Rectal smooth muscle tissue (tissue), 1 donor: ENCODE measurements around the gene KLHL15.
"Not testable (repeated sequence)": the region's sequence is repeated elsewhere in the genome, so short reads cannot be mapped to it uniquely, and the experiment has no call there.

ENCODE experiments used
- H3K27ac ChIP-seq: one replicate; pipeline ENCODE4 v1.7.0; 2013; ENCODE audit warnings: low read depth, low read length, inconsistent platforms
- H3K27me3 ChIP-seq: one replicate; pipeline ENCODE4 v1.7.0; 2013; ENCODE audit warnings: low read length; ENCODE audit not compliant: control insufficient read depth, insufficient read depth
- H3K36me3 ChIP-seq: one replicate; pipeline ENCODE4 v1.7.0; 2013; ENCODE audit warnings: low read length; ENCODE audit not compliant: control insufficient read depth, insufficient read depth
- H3K4me1 ChIP-seq: one replicate; pipeline ENCODE4 v1.7.0; 2013; ENCODE audit warnings: low read length; ENCODE audit not compliant: control insufficient read depth, insufficient read depth
- H3K4me3 ChIP-seq: one replicate; pipeline ENCODE4 v1.7.0; 2013; ENCODE audit warnings: low read length
- H3K9ac ChIP-seq: one replicate; pipeline ENCODE4 v1.7.0; 2013; ENCODE audit warnings: low read length

KLHL15 gene

GRCh38 chrX:23965630-23966029 is 61.4 kb downstream of the KLHL15 start:
- H3K9ac ChIP-seq, H3K36me3 ChIP-seq, H3K27me3 ChIP-seq, H3K4me1 ChIP-seq, H3K4me3 ChIP-seq, H3K27ac ChIP-seq: not testable (repeated sequence)

- Histone ChIP-seq H3K9ac (no peak overlapping the region), H3K27me3 (no peaks in the 10 kb centered on the region), H3K27ac (no peak overlapping the region), H3K4me1 (no peaks in the 10 kb centered on the region), H3K4me3 (no peak overlapping the region), H3K36me3 (no peaks in the 10 kb centered on the region)
Observed at GRCh38 chrX:23964191-23964590, 62.8 kb downstream of the KLHL15 start.

- Histone ChIP-seq H3K9ac (no peak overlapping the region), H3K4me1 (no peaks in the 10 kb centered on the region), H3K4me3 (no peak overlapping the region), H3K27me3 (no peaks in the 10 kb centered on the region), H3K27ac (no peak overlapping the region), H3K36me3 (no peaks in the 10 kb centered on the region)
Observed at GRCh38 chrX:23959781-23960180, 67.2 kb downstream of the KLHL15 start.

DNA sequence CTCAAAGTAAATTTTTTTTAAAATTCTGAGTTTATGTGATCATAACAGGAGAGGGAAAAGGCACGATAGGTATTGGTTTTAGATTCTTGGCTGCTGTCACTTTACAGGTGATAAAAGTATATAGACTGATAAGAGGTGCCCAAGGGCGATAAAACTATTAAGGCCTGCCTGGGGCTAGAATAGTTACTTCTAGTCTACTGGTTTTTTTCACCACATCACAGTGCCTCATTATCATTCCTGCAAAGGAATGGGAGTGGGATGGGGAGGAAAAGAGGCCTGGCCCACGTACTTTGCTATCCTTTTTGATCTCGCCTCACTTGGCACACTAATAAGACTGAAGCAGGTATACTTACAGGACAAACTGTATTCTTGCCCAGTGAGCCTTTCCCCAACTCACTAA is 72.6 kb downstream of the KLHL15 start:
- no peaks in the 10 kb centered on the region for H3K27me3 ChIP-seq
- no peaks in the 10 kb centered on the region for H3K36me3 ChIP-seq
- no peak overlapping the region for H3K4me3 ChIP-seq
- H3K27ac ChIP-seq = no peak overlapping the region
- no peak overlapping the region for H3K9ac ChIP-seq
- H3K4me1 ChIP-seq = no peaks in the 10 kb centered on the region

DNA sequence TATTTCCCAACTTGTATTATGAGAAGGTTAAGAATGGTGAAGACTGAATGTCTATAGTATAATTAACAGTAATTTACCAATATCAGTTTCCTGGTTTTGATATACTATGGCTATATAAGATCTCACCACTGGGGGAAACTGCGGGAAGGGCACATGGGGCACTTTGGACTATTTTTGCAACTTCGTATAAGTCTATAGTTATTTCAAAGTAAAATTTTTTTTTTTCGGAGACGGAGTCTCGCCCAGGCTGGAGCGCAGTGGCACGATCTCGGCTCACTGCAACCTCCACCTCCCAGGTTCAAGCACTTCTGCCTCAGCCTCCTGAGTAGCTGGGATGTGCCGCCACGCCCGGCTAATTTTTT is 73.1 kb downstream of the KLHL15 start:
- Histone ChIP-seq H3K36me3 (no peaks in the 10 kb centered on the region), H3K4me3 (no peak overlapping the region), H3K9ac (no peak overlapping the region), H3K27ac (no peak overlapping the region), H3K27me3 (no peaks in the 10 kb centered on the region), H3K4me1 (no peaks in the 10 kb centered on the region)

DNA sequence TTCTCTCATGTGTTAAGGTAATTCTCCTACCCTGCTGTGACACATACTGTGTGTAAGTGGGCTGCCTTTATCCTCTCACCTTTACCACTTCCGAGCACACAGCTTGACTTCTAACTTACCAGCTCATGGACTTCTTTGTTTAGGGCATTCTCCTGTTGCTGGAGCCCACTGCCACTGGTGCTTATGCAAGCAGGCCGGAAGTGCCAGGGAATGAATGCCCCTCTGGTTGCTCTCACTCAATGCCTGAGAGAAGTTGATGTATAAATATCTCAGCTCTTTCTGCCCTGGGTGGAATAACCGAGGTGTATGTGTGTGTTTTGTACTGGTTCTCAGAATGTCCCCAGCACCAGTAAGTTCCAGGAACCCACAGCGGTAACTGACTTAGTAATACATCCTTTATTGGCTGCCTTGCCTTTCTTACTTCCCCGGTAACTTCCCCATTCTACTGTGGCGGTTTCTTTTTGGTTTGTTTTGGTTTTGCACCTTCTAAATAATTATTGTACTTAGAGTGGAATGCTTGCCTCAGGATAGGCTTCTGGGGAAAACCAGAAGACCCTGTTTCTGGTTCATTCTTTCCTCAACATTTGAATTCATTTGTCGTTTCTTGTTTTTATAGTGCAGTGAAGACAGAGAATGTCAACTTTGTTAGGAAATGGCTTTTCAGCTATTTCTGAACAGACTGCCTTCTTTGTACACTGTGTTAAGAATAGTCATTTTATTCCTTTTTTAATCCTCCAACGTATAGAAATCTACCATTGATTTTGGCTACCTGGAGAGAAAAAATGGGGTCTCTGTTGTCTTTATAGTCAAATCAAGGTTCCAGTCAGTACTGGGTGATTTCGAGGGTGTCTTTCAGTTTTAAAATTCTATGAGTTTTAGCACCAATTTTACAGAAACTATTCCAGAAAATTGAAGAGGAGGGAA is 73.7 kb downstream of the KLHL15 start:
- Histone ChIP-seq H3K27ac (no peak overlapping the region), H3K27me3 (no peaks in the 10 kb centered on the region), H3K4me1 (no peaks in the 10 kb centered on the region), H3K36me3 (no peaks in the 10 kb centered on the region), H3K4me3 (no peak overlapping the region), H3K9ac (no peak overlapping the region)

GRCh38 chrX:23952391-23952790 is 74.6 kb downstream of the KLHL15 start:
- Histone ChIP-seq H3K36me3 (no peaks in the 10 kb centered on the region), H3K4me1 (no peaks in the 10 kb centered on the region), H3K27ac (no peak overlapping the region), H3K4me3 (no peak overlapping the region), H3K9ac (no peak overlapping the region), H3K27me3 (no peaks in the 10 kb centered on the region)

- no peaks in the 10 kb centered on the region for H3K36me3 ChIP-seq
- no peak overlapping the region for H3K9ac ChIP-seq
- H3K4me3 ChIP-seq = no peak overlapping the region
- H3K27me3 ChIP-seq = no peaks in the 10 kb centered on the region
- H3K4me1 ChIP-seq = no peaks in the 10 kb centered on the region
- no peak overlapping the region for H3K27ac ChIP-seq
Observed at GRCh38 chrX:23945206-23945605, 81.8 kb downstream of the KLHL15 start.

- no peak overlapping the region for H3K9ac ChIP-seq
- H3K4me3 ChIP-seq = no peak overlapping the region
- H3K36me3 ChIP-seq = no peaks in the 10 kb centered on the region
- no peaks in the 10 kb centered on the region for H3K27me3 ChIP-seq
- H3K27ac ChIP-seq = no peak overlapping the region
- H3K4me1 ChIP-seq = no peaks in the 10 kb centered on the region
Observed at GRCh38 chrX:23944234-23944633, 82.8 kb downstream of the KLHL15 start.

DNA sequence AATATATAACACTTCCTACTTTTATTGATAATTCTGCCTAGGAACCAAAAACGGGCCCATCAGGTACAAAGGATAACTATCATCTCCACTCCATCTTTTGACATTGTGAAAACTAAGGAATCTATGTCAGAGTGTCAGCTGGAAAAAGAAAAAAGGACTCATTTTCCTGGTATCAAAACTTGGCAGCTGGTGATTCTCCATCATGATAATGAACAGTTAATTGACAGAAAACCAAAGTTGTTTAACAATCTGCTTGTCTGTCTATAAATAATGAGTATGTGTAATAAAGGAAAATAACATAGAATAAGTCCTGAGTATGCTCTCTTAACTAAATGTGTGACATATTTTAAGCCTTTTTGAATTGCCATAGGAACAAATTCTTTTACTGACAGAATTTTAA is 87.8 kb downstream of the KLHL15 start:
- Histone ChIP-seq H3K36me3 (no peaks in the 10 kb centered on the region), H3K4me3 (no peak overlapping the region), H3K27ac (no peak overlapping the region), H3K9ac (no peak overlapping the region), H3K27me3 (no peaks in the 10 kb centered on the region), H3K4me1 (no peaks in the 10 kb centered on the region)

DNA sequence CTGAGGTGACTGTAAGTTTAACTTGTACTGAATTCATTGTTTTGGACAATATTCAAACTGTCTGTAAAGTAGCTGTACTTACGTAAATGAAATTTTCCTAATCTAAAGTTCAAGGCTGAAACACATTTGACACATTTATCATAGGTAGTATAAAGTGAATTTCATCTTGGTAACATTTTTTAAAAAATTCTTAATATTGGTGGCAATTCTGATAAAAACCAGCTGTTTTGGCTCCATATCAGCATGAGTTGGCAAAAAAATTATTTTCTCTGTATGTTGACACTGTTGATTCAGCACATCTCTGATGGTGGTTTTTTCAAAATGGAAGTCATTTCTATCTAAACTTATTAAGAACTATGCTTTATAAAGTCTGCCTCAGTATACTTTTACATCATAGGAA is 88.3 kb downstream of the KLHL15 start:
- Histone ChIP-seq H3K4me1 (no peaks in the 10 kb centered on the region), H3K36me3 (no peaks in the 10 kb centered on the region), H3K4me3 (no peak overlapping the region), H3K9ac (no peak overlapping the region), H3K27me3 (no peaks in the 10 kb centered on the region), H3K27ac (no peak overlapping the region)

DNA sequence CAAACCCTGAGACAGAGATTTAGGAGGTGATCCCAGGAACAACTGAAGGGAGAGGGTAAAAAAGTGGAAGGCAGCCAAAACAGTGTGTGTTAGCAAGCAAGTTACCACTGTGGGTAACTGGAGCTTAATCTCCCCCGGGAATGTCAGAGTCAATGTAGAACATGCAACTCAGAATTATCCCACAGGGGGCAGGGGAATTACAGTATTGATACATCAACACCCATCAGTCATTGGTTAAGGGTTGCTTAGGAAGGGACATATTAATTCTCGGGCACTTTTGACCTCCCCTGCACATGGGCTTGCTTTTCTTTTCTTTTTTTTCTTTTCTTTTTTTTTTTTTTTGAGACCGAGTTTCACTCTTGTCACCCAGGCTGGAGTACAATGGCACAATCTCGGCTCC is 89.9 kb downstream of the KLHL15 start:
- Histone ChIP-seq H3K36me3 (no peaks in the 10 kb centered on the region), H3K4me1 (no peaks in the 10 kb centered on the region)

GRCh38 chrX:23936180-23936579 is 90.8 kb downstream of the KLHL15 start:
- H3K4me3 ChIP-seq = no peak overlapping the region
- peaks cover 2% of the 10 kb centered on the region for H3K27me3 ChIP-seq
- no peaks in the 10 kb centered on the region for H3K36me3 ChIP-seq
- H3K27ac ChIP-seq = no peak overlapping the region
- no peaks in the 10 kb centered on the region for H3K4me1 ChIP-seq
- no peak overlapping the region for H3K9ac ChIP-seq

More for the DNA sequence above, 89.9 kb downstream of the KLHL15 start:
- H3K27ac ChIP-seq = no peak overlapping the region
- H3K9ac ChIP-seq = no peak overlapping the region
- peaks cover 2% of the 10 kb centered on the region for H3K27me3 ChIP-seq
- no peak overlapping the region for H3K4me3 ChIP-seq
